ENCODE measurements around the gene PPP1R15B.

Gene PPP1R15B

GRCh38 chr1:204377800-204378668, 33.6 kb downstream of the PPP1R15B start:
- DNase-seq (ENCODE audit: extremely low spot score), result peak; percentile 69
- CTCF ChIA-PET, result interaction anchor here (1.0 to 8.7 kb wide), 9 partner anchors 8 to 187 kb away, joined by 3 to 75 read pairs (median 4); partner anchors contain the start of gene PLEKHA6
- POLR2A ChIA-PET, result no interaction called here
- TF ChIP-seq CTCF (IDR thresholded peaks at IDR 0.05; ENCODE audit: control extremely low read depth, extremely low read depth, low read depth, missing control alignments), result no peak

- ChIA-PET CTCF (interaction anchor here (1.1 to 8.7 kb wide), 7 partner anchors 9 to 171 kb away, joined by 3 to 75 read pairs (median 7); partner anchors contain the start of gene PLEKHA6), POLR2A (no interaction called here)
- DNase-seq (ENCODE audit: extremely low spot score), result no peak
- TF ChIP-seq CTCF (IDR thresholded peaks at IDR 0.05; ENCODE audit: control extremely low read depth, extremely low read depth, low read depth, missing control alignments), result no peak
Observed at GRCh38 chr1:204376919-204377799, 34.5 kb downstream of the PPP1R15B start.

- ChIA-PET CTCF (interaction anchor here (4.1 to 8.7 kb wide), 2 partner anchors 14 to 22 kb away, joined by 16 to 75 read pairs; partner anchors contain the start of gene PLEKHA6), POLR2A (interaction anchor here (0.6 kb wide), 1 partner anchor 20 kb away, joined by 6 read pairs; no protein-coding TSS in a partner anchor)
- no peak for TF ChIP-seq CTCF (IDR thresholded peaks at IDR 0.05; ENCODE audit: control extremely low read depth, extremely low read depth, low read depth, missing control alignments)
- no peak for DNase-seq (ENCODE audit: extremely low spot score)
Observed at GRCh38 chr1:204376465-204376864, 35.2 kb downstream of the PPP1R15B start.

GRCh38 chr1:204373911-204374310, 37.7 kb downstream of the PPP1R15B start:
- ChIA-PET POLR2A (no interaction called here), CTCF (interaction anchor here (2.2 to 8.7 kb wide), 3 partner anchors 12 to 211 kb away, joined by 5 to 75 read pairs (median 16); partner anchors contain the start of gene PLEKHA6)
- no peak for DNase-seq (ENCODE audit: extremely low spot score)
- TF ChIP-seq CTCF (IDR thresholded peaks at IDR 0.05; ENCODE audit: control extremely low read depth, extremely low read depth, low read depth, missing control alignments), result no peak

GRCh38 chr1:204370176-204370575, 41.4 kb downstream of the PPP1R15B start:
- CTCF ChIA-PET, result interaction anchor here (1.1 to 2.2 kb wide), 3 partner anchors 22 to 207 kb away, joined by 3 to 14 read pairs (median 3); no protein-coding TSS in a partner anchor
- no peak for TF ChIP-seq CTCF (IDR thresholded peaks at IDR 0.05; ENCODE audit: control extremely low read depth, extremely low read depth, low read depth, missing control alignments)
- POLR2A ChIA-PET, result no interaction called here
- no peak for DNase-seq (ENCODE audit: extremely low spot score)

All from GM10248 (cell line).